NCI-H460 (cell line): ENCODE results near the gene PDE11A. TPM values are rescaled to one million over a fixed set of nuclear protein-coding genes. Genes with fewer than 3 reads are reported as not detected.
"Not testable (repeated sequence)": the region's sequence is repeated elsewhere in the genome, so short reads cannot be mapped to it uniquely, and the experiment has no call there.

Experiments
- DNase-seq: peaks from one replicate; pipeline ENCODE4 v3.0.0-alpha.2; 2016; ENCODE audit warnings: low read depth; ENCODE audit errors: extremely low read depth
- total RNA-seq: library from RNA; depleted of rRNA; stranded (reverse); fragments of >200 nt; shearing (Covaris generic); gene quantifications from 2 replicates; pipeline ENCODE4 v1.2.3, GENCODE V29; 2014

The PDE11A gene
- total RNA-seq, 1 experiment from 2014 or later, result 0.07 TPM

DNA sequence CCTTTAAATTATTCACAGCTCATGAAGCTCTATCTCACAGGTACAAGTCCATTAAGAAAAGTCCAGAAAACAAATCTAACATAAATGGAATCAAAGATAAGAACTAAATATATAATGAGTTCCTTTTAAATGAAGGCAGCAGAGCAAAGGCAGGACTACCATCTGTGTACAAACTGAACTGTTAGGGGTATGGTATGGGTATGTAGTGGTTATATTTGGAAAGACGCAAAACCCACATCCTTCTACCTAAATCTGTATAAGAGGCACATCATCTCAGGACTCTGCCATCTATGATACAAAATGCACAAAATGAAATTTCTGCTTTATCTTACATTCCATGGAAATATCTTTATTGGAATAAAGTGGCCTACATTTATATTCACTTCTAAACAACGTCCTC, 59.9 kb downstream of the PDE11A start:
- DNase-seq, result no peak

DNA sequence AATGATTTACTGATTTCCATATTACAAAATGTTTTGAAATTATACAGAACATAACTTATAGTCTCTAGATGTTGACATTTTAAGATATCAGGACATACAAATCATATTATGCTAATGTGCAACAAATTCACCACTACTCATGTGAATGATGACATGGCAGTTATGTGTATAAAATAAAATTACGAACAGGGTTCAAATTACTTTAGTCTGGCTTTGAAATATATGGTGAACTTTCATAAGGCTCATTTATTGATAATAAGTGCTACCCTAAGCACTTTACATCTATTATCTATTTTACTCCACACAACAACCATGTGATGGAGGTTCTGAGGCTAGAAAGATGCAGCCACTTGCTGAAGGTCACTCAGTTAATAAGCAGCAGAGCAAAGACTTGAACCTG, 62.8 kb downstream of the PDE11A start:
- no peak for DNase-seq

DNA sequence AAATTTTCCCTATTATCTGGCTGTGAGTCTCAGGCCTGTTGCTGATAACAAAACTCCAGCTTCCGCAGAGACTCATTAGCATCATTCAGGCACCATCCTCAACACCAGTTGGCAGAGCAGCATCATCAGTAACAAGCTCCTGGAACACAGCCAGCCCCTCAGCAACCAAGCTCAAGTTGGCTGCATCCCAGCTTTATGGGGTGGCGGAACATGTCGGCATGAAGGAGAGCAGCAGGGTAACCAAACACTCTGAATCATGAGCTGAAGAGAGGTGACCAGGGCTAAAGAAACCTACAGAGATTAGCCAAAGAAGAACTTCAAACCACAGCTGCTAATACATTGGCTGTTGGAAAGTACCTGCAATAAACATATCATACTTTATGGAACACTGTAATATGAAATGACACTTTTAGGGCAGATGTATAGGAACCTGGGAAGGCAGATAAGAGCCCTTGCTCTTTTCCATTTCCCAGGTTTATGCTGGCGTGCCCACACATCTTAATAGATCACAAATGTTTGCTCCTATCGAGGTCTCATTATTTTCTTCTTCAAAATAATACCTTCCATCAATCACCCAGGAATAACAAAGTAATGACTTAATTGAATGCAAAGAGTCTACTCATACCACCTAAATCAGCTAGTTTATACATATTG, 63.8 kb downstream of the PDE11A start:
- DNase-seq, result no peak

DNA sequence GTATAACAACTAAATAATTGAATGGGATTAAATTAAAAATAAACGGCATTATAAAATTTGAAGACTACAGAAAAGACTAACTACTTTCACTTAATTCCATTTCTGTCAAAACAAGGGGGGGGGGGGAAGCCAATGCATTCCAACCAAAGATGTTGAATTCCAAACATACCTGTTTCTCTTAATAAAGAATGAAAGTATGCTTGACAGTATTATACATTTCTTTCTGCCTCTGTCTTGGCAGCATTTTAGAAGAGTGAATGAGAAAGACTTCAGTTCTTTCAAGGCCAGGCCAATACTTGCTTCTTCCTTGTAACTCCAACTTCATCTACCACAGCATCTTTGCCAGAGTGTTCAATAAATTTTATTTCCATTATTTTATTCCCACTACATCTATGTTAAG, 65.9 kb downstream of the PDE11A start:
- DNase-seq, result no peak

DNA sequence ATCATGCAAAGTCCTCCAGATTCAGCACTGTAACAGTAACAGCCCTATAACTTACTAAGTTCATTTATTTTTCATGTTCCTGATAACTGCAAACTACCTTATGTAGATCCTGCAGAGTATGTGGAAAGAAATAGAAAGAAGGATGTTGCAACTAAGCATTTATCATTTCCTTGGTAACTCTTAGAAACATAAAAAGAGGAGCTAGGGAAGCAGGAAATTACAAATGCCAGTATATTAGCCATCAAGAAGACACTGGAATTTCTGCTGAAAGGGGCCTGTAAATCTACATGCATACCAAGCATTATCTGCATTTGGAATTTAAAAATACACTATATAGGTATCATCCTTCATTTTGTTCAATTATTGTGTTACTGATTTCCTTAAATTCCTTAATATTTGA, 66.8 kb downstream of the PDE11A start:
- no peak for DNase-seq

DNA sequence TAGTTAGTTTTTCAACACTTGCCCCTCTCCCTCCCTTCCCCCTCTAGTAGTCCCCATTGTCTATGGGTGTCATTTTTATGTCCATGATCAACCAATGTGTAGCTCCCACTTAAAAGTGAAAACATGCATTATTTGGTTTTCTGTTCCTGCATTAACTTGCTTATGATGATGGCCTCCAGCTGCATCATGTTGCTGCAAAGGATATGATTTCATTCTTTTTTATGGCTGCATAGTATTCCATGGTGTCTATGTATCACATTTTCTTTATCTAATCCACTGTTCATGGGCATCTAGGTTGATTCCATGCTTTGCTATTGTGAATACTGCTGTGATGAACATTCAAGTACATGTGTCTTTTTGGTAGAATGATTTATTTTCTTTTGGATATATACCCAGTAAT, 70.5 kb downstream of the PDE11A start:
- DNase-seq, result no peak

DNA sequence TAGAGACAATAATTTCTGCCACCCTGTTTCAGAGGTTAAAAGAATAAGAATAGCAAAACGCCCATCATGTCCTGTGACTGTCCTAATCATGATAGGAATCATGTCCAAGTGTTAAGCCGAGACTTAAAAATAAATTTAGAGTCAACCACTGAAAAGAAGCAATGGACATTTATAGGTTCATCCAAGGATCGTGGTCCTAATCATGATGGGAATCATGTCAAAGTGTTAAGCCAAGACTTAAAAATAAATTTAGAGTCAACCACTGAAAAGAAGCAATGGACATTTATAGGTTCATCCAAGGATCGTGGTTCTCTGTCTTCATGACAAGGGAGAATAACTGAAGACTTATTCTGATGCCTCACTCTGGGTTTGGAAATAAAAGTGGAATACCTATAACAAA, 73.6 kb downstream of the PDE11A start:
- no peak for DNase-seq

DNA sequence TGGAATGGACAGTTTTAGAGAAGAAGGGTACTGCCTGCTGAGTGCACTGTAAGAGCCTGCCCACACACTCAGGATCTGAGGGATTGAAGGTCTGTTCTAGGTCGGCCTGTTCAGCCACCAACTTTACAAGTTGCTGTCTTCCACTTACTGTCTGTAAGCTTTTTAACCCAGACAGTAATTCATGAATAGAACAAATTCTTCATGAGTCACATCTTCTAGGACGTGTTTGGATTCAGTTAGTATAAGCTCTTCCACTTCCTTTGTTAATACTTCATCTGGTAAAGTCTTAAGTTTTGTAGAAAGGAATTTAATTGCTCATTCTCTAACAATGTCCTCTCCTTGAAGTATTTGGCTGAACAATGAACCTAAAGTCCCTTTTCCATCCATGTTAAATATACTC, 74.6 kb downstream of the PDE11A start:
- DNase-seq, result no peak

DNA sequence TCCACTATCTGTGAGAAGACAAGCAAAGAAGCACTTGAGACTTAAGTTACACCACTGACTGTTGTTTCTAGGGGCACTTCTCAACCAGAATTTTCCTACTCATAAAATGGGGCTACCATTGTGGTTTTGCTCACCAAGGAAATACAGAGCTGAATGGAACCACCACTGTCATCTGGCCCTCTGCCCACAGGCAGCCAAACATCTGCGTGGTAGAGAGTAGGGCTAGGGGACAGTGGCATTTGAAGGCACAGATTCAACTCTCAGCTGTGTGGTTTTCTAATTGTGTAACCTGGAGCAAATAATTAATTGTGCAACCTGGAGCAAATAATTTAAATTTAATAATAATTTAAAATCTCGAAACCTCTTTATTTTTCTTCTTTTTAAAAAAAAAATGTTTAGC, 79.6 kb downstream of the PDE11A start:
- no peak for DNase-seq

DNA sequence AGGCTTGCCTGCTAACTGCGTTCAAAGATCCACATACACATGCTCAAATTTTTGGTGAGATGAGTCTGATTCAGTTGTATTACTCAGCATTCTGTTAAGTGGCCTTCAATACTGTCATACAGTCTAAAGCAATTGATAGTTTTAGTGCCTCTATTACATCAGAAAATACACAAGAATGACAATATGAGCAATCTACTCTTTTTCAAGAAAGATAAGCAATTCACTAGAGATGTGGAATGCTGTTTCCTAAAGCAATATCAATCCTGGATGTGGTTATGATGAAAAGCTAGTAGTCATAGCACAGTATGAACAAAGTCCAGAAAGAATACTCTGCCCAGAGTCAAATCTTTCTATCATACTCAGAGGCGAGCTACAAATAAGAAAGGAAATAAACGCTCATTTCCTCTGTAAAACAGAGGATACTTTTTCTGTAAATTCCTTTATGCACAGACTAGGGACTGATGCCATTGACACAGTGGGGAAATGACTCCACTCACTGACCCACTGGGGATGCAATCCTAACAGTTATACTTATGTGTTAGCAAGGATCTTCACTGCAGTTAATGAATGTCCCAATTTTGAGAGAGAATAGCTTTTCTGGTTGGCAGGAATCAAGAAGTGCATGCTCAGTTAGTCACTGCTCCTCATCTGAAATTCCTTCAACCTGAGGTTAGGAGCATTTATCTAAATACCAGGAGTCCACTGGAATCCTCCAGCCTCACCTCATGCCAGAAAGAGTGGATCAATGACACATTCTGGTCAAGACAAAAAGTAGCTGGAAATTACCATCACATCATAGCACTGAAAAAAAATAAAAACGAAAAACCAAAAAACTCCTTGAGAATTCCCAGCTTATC, 83.3 kb downstream of the PDE11A start:
- no peak for DNase-seq

DNA sequence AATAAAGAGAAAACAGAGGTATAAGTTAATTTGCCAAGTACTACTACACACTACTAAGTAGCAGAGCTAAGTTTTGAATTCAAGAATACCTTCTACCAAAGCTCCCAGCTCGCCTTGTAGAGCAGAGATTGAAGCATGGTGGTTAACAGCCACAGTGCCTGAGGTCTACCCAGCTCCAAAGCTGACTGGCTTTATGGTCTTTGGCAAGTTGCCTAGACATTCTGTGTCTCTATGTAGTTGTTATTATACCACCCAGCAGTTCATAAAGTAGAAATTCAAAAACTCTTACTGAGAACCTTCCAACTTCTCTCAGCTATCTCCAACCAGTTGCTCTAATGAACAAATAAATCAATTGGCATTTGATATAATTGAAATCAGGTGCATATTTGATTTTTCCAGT, 87.8 kb downstream of the PDE11A start:
- DNase-seq, result no peak

DNA sequence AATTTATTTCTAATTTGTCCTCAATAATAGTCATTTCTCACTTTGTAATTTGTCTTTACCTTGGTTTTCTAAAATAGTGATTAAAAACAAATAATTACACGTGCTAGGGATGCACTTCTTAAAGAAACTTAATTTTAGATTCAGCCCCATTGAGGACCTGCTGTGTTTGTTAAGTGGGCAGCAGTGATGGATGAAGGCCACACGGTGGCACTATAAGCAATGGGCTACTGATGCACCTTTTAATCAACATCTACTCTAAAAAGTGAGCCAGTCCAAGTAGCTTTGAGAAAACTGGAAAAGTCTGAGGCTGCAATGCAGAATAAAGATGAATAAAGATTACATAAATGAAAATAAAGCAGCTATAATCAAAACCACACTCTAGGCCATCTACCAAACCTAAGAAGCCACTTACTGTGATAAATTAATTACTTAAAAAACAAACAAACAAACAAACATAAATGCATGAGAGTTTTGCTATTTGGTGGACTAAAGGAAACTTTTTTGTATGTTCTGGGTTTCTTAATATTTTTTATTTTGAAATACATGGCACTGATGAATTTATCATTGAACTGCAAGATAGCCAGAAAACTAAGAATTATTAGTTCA, 89.3 kb downstream of the PDE11A start:
- peak; percentile 46 for DNase-seq

DNA sequence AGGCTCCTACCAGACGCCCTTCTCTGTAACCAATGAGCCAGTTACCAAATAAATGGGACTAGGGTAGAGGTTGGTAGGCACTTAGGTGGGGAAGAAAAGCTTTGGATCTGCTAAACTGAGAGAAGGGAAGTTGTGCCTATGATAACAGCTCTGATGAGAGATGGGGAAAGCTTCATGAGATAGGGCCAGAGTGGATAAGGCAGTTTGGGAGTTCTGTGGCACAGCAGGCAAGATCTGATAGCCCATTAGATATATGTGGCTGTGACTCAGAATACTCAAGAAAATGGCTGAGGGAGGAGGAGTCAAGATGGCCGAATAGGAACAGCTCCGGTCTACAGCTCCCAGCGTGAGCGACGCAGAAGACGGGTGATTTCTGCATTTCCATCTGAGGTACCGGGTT, 99.8 kb downstream of the PDE11A start:
- no peak for DNase-seq

DNA sequence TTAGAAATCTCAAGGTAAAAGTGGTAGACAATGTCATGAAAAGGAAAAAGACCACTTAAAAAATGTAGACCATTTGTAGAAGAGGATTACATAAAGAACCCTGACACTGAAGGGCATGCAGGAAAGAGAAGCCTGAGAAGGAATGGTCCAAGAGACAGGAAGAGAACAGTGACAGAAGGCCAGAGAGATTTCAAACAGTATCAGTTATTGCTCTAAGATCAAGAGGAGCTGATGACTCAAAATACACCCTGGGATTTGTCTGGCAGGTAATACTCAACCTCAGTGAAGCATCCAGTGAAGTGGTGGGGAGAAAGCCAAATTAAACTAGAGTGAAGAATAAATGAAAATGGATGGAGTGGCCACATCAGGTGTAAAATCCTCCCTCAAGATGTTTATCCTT, 100.5 kb downstream of the PDE11A start:
- DNase-seq, result no peak

DNA sequence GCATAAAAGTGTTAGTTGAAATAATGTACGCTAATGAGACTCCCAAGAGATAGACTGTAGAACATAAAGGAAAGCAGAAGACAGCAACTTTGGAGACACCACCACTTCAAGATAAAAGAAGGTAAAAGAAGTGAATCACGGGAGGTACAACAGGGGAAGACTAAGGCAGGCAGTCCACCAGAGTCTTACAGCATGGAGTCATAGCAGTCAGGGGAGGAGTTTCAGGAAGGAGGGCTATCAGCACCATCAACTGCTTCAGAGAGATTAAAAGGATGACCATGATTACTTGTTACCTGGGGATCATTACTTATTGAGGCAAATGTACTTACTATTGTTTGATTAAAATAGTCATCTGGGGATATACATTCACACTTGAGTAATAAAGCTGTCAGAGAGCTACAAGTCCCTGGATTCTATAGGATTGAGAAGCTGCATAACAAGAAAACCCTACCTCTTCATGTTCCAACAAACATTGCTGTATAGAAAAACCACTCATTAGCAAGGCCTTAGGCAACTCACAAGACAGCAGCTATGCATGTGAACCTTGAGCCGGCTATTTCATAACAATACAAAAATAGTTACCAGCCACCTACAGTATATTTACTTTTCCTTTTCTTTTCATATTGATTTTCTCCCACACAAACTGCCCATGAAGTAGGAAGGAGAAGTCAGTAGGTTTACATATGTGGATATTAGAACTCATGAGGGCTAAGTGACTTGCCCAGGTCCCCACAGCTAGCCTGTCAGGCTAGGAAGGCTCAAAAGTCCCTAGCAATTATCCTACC, 101.7 kb downstream of the PDE11A start:
- DNase-seq, result no peak

DNA sequence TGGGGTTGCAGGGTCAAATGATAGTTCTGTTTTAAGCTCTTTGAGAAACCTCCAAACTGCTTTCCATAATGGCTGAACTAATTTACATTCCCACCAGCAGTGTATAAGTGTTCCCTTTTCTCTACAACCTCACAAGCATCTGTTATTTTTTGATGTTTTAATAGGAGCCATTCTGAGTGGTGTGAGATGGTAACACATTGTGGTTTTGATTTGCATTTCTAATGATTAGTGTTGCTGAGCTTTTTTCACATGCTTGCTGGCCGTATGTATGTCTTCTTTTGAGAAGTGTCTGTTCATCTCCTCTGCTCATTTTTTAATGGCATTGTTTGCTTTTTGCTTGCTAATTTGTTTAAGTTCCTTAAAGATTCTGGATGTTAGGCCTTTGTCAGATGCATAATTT, 107.7 kb downstream of the PDE11A start:
- no peak for DNase-seq

DNA sequence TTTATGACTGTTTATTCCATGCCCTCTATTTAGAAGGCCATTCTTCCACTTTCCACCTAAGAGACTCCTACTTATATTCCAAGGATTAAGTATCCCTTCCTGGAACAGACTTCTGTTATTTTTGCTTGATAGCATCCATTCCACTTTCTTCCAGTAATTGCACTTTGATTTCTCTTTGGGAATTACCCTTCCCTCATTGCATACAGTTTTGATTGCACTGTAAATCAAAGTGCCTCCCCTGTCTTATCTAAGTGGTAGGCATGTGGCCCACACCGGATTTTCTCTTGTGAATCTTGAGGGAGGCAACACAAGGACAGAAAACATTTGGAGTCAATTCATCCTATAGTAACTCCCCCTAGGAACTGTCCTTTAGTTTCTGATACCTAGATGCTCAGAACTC, 120.4 kb downstream of the PDE11A start:
- DNase-seq, result no peak

DNA sequence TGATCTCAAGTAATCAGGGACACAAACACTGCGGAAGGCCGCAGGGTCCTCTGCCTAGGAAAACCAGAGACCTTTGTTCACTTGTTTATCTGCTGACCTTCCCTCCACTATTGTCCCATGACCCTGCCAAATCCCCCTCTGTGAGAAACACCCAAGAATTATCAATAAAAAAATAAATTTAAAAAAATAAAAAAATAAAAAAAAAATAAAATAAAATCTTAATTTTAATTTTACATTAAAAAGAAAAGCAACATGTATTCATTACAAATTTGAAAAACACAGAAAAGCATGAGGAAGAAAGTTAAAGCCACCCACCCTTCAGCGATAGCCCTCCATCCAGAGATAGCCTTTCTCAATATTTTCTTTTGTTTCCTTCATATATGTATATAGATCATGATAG, 125.0 kb downstream of the PDE11A start:
- DNase-seq, result not testable (repeated sequence)

DNA sequence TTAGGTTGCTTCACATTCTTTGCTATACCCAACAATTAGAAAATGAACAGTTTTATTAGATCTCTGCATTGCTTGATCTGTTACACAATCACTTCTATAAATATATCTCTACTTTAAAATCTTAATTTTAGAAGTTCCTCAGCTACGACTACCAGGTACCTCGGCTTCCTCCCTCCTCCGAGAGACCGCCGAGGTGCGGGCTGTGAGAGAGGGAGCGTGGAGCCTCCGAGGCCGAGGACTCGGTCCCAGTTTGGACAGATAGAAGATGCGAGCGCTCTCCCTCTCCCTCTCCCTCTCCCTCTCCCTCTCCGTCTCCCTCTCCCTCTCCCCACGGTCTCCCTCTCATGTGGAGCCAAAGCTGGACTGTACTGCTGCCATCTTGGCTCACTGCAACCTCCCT, 128.0 kb downstream of the PDE11A start:
- DNase-seq, result not testable (repeated sequence)

DNA sequence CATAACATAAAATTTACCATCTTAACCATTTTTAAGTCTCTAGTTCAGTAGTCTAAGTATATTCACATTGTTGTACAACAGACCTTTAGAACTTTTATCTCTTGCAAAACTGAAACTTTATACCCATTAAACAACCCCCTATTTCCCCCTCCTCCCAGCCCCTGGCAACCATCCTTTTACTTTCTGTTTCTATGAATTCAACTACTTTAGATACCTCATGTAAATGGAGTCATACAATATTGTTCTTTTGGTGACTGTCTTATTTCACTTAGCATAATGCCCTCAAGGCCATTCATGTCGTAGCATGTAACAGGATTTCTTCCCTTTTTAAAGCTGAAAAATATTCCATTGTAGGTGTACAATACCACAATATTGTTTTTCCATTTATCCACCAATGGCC, 129.8 kb downstream of the PDE11A start:
- no peak for DNase-seq

DNA sequence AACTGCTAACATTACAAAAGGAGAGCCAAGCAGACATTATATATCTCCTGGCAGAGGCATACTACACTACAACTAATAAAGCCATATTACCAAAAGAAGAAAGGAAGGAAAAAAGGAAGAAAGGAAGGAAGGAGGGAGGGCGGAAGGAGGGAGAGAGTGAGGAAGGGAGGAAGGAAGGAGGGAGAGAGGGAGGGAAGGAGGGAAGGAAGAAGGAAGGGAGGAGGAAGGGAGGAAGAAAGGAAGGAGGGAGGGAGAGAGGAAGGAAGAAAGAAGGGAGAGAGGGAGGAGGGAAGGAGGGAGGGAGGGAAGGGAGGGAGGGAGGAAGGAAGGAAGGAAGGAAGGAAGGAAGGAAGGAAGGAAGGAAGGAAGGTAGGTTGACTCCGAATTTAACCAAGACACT, 133.4 kb downstream of the PDE11A start:
- no peak for DNase-seq
